Subcutaneous adipose tissue (tissue), 4 donors: Measurements from ENCODE around the gene EVA1C. TPM values are rescaled to one million over a fixed set of nuclear protein-coding genes. Genes with fewer than 3 reads are reported as not detected.

ENCODE experiments used
- CTCF ChIP-seq: fragments of 450-650 bp; IDR thresholded peaks from one replicate; pipeline ENCODE4 v1.5.1; 2016; ENCODE audit warnings: low read depth, mild to moderate bottlenecking, control low read depth, antibody characterized with exemption, moderate library complexity
- total RNA-seq, 4 donors: library from RNA; depleted of rRNA; stranded (reverse); fragments of >200 nt; gene quantifications; one replicate each; pipeline ENCODE4 v1.1.0, GENCODE V29; 2016

The EVA1C gene
- total RNA-seq, 4 donors from 2014 or later: 20.1 to 56.1 (median 32.9) TPM

DNA sequence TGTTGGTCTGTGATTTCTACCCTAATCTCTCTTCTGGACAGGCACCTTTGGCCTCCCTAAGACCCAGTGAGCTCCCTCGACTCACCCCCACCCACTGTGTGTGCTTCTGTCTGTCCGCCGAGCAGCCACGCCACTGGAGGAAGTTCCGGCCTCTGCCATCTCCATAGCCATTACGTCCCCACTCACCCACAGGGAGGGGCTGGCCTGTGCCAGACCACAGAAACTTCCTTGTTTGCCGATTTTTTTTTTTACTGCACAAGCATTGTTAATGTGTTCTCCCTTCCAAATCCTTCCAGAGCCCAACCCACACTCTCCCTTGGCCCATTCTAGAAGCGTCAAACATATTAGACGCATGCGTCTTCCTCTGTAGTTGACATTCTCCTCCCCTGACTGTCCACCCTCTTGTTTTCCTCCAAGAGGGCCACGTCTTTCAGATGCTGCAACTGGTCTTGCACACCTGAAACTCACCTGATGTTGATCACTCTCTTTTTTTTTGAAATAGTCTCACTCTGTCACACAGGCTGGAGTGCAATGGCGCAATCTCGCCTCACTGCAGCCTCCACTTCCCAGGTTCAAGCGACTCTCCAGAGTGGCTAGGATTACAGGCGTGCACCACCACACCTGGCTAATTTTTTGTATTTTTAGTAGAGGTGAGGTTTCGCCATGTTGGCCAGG is 72.3 kb downstream of the EVA1C start:
- TF ChIP-seq CTCF: no peak

GRCh38 chr21:32492376-32492775 is 79.9 kb downstream of the EVA1C start:
- TF ChIP-seq CTCF: no peak

GRCh38 chr21:32494934-32495709 is 82.6 kb downstream of the EVA1C start:
- no peak for TF ChIP-seq CTCF

GRCh38 chr21:32496568-32496967 is 84.1 kb downstream of the EVA1C start:
- TF ChIP-seq CTCF: no peak

DNA sequence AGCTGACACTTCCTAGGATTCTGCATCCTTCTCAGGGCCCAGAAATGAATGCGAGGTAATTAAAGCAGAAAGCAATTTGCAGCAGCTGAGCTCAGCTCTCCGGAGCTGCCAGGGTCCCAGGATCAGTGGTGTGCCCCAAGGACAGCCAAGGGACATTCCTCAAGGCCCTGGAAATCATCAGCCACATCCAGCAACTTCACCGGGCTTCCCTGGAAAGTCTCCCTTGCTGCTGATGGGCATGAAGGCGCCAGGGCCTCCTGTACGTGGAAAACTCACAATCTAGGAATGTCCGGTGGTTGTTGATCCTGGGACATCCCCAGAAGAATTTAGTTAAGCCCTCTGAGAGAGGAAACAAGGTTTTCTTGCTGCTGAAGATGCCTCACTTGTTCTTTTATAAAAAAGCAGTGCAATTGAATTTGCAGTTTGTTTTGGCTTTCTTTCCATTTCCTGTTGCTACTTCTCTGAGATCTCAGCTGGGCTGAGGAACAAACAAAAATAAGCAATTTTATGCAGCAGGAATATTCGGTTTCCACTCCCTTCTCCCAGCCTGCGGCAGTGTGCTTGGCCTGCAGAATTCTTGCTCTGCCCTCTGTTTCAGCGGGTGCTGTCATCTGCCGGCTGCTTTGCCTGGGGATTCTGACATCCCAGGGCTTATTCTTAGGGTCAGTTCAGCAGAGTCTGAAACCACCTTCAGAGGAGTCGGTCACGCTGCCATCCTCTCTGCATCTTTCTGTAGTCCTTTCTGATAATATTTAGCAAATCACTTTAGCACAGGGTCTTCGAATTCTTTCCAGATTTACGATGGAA is 86.9 kb downstream of the EVA1C start:
- no peak for TF ChIP-seq CTCF

DNA sequence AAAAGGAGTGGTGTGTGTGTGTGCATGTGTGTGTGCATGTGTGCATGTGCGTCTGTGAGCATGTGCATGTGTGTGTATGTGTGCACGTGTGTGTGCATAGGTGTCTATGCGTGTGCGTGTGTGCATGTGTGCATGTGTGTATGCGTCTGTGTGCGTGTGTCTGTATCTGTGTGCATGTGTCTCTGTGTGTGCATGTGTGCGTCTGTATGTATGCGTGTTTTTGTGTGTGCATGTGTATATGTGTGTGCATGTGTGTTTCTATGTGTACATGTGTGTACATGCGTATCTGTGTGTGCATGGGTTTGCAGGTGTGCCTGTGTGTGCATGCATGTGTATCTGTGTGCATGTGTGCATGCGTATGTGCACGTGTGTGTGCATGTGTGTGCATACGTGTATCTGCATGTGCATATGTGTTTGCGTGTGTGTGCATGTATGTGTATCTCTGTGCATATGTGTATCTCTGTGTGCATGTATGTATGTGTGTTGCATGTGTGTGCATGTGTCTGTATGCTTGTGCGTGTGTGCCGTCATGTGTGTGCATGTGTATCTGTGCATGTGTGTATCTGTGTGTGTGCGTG is 94.9 kb downstream of the EVA1C start:
- no peak for TF ChIP-seq CTCF
